ENCODE results near the gene CFAP251.

GRCh38 chr12:121872546-121873215 is 45.7 kb upstream of the CFAP251 start:
- TF ChIP-seq CTCF (IDR thresholded peaks at IDR 0.05; ENCODE audit: poor library complexity, severe bottlenecking): no peak
- TF ChIP-seq SMC3 (conservative IDR thresholded peaks at IDR 0.05; ENCODE audit: poor library complexity): no peak
- TF ChIP-seq EZH2 (IDR thresholded peaks at IDR 0.05; ENCODE audit: borderline replicate concordance, insufficient read depth, low read length, poor library complexity, severe bottlenecking): no peak
- no peak for TF ChIP-seq EP300 (conservative IDR thresholded peaks at IDR 0.05; ENCODE audit: poor library complexity, severe bottlenecking)
- no peak for TF ChIP-seq RAD21 (conservative IDR thresholded peaks at IDR 0.05)
- TF ChIP-seq POLR2AphosphoS5 (IDR thresholded peaks at IDR 0.05): no peak
